ENCODE measurements around the gene PLEKHA3.

PLEKHA3 gene

GRCh38 chr2:178485356-178485755, 5.1 kb downstream of the PLEKHA3 start:
- no peak for DNase-seq (ENCODE audit: extremely low spot score)
- no peak for TF ChIP-seq CTCF (IDR thresholded peaks at IDR 0.05; ENCODE audit: control extremely low read depth, extremely low read depth, low read depth, missing control alignments)
- ChIA-PET CTCF (no interaction called here), POLR2A (no interaction called here)

GRCh38 chr2:178491612-178492011, 11.4 kb downstream of the PLEKHA3 start:
- no peak for TF ChIP-seq CTCF (IDR thresholded peaks at IDR 0.05; ENCODE audit: control extremely low read depth, extremely low read depth, low read depth, missing control alignments)
- ChIA-PET CTCF (interaction anchor here (1.0 to 2.0 kb wide), 2 partner anchors 11 to 33 kb away, joined by 3 to 8 read pairs; no protein-coding TSS in a partner anchor), POLR2A (no interaction called here)
- no peak for DNase-seq (ENCODE audit: extremely low spot score)

GRCh38 chr2:178496049-178496448, 15.8 kb downstream of the PLEKHA3 start:
- ChIA-PET POLR2A (no interaction called here), CTCF (interaction anchor here (1.2 to 4.0 kb wide), 5 partner anchors 11 to 82 kb away, joined by 3 to 16 read pairs (median 5); no protein-coding TSS in a partner anchor)
- DNase-seq (ENCODE audit: extremely low spot score), result no peak
- TF ChIP-seq CTCF (IDR thresholded peaks at IDR 0.05; ENCODE audit: control extremely low read depth, extremely low read depth, low read depth, missing control alignments), result no peak

GRCh38 chr2:178498137-178498536, 17.9 kb downstream of the PLEKHA3 start:
- POLR2A ChIA-PET, result no interaction called here
- no peak for DNase-seq (ENCODE audit: extremely low spot score)
- CTCF ChIA-PET, result interaction anchor here (1.0 to 1.3 kb wide), 2 partner anchors 10 to 16 kb away, joined by 3 read pairs; no protein-coding TSS in a partner anchor
- TF ChIP-seq CTCF (IDR thresholded peaks at IDR 0.05; ENCODE audit: control extremely low read depth, extremely low read depth, low read depth, missing control alignments), result no peak

GRCh38 chr2:178499640-178500039, 19.4 kb downstream of the PLEKHA3 start:
- POLR2A ChIA-PET, result no interaction called here
- CTCF ChIA-PET, result interaction anchor here (1.5 kb wide), 1 partner anchor 17 kb away, joined by 3 read pairs; no protein-coding TSS in a partner anchor
- no peak for TF ChIP-seq CTCF (IDR thresholded peaks at IDR 0.05; ENCODE audit: control extremely low read depth, extremely low read depth, low read depth, missing control alignments)
- DNase-seq (ENCODE audit: extremely low spot score), result no peak

- TF ChIP-seq CTCF (IDR thresholded peaks at IDR 0.05; ENCODE audit: control extremely low read depth, extremely low read depth, low read depth, missing control alignments), result no peak
- no peak for DNase-seq (ENCODE audit: extremely low spot score)
- ChIA-PET CTCF (interaction anchor here (1.0 to 2.2 kb wide), 2 partner anchors 8 to 10 kb away, joined by 3 to 8 read pairs; no protein-coding TSS in a partner anchor), POLR2A (no interaction called here)
Observed at GRCh38 chr2:178502751-178503150, 22.5 kb downstream of the PLEKHA3 start.
